Prostate gland (tissue), 2 donors: Measurements from ENCODE around the gene JMJD8.

Experiments
- CTCF ChIP-seq, 4 experiments: fragments of 200-600 bp in 2 of 4; fragments of 450-650 bp in 2 of 4; sonication (generic) in 2 of 4; IDR thresholded peaks; 1 replicate in 3 of 4; 2 replicates in 1 of 4; pipeline ENCODE4 v1.5.1; 2016 to 2019; ENCODE audit warnings: antibody characterized with exemption in 4 of 4, mild to moderate bottlenecking in 2 of 4, moderate library complexity in 2 of 4
- POLR2A ChIP-seq: fragments of 450-650 bp; IDR thresholded peaks from one replicate; pipeline ENCODE4 v1.6.1; 2016; ENCODE audit warnings: antibody characterized with exemption, mild to moderate bottlenecking
- POLR2AphosphoS5 ChIP-seq: sonication (generic); formaldehyde crosslinking; IDR thresholded peaks from one replicate; pipeline ENCODE4 v1.6.1; 2017; ENCODE audit warnings: antibody characterized with exemption

DNA sequence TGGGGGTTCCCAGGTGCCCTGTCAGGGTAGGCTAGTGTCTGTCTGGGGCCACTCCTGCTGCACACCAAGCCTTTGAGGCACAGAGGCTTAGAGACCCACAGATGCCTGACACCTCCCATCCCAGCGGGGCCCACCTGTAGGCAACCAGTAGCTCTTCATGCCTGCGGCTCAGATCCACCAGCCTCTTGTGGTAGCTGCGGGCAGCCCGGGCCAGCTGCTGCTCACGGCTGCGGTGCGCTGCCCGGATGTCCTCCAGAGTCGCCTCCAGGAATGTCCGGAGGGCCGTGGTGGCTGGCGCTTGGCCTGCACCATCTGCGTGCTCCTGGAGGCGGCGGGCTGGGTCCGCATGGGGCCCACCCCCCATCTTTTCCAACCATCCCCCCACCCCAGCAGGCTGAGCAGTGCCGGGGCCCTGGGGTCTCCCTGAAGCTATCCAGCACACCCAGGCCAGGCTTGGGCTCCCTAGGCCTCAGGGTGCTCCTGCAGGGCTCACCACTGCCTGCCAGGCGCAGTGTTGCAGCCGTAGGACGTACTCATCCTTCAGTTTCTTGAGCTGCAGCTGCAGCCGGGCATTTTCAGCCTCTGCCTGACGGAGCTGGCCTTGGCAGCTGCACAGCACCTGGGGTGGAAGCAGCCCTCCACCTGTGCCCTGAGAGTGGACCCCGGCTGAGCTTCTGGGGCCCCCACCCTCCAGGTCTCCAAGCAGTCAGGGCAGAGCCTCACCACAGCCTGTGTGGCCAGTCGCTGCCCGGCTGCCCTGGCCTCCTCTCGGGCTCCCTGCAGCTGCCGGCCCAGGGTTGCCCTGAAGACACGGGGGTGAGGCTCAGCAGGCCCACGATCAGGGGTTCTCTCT is 40.3 kb upstream of the JMJD8 start:
- TF ChIP-seq CTCF (IDR thresholded peaks at IDR 0.05) (no peak), POLR2AphosphoS5 (no peak), POLR2A (no peak)
